Pericardium fibroblast (primary cell): ENCODE data around the gene AMFR. TPM values are rescaled to one million over a fixed set of nuclear protein-coding genes. Genes with fewer than 3 reads are reported as not detected.

Experiments used
- total RNA-seq: library from RNA; depleted of rRNA; stranded (reverse); fragments of >200 nt; gene quantifications from 2 replicates; pipeline ENCODE4 v1.2.3, GENCODE V29; 2015

The AMFR gene
- total RNA-seq: 110 and 122 TPM in 2 replicates

GRCh38 chr16:56425439-56425832 lies at the start of gene AMFR:
Gene AMFR, minus strand, starts transcription at chr16:56425545. Its CDS starts 218 bp downstream, at chr16:56425327.

DNA sequence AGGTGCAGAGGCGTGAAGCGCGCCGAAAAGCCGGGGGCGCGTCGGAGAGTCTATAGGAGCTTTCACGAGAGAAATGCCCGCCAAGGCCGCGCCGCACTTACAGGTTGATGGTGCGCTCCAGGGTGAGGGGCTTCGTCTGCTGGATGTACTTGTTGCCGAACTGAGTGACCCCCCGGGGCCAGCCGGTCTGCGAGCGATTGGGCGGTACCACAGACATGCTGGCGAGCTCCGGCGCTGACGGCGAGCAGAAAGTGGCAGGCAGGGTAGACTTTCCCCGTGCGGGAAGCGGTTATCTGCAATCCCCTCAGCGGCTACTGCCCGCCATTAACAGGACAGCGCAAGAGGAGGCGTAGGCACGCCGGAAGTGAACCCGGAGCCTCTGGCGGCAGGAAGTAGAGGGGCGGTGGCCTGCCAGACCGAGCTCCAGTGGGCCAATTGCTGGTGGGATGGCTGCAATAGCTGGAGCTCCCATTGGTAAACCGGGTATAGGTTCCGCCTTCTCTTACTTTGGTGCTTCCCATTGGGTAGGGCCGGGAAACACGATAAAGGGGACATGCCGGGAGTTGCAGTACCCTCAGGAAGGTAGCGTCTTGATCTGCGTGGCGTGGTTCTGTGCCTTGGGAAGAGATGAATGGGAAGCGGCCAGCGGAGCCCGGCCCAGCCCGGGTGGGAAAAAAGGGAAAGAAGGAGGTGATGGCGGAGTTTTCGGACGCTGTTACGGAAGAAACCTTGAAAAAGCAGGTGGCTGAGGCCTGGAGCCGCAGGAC lies 25.8 kb upstream of the AMFR start, which contains the start of the genes NUDT21 and OGFOD1:
Gene NUDT21, minus strand, starts transcription at position 347 of the 767 bp plus-strand sequence. Its CDS starts 130 bp downstream, at position 217.
Gene OGFOD1, plus strand, starts transcription at position 569 of the 767 bp plus-strand sequence. Its CDS starts 59 bp downstream, at position 628.

Other genes with a start within 250 kb of the AMFR start
- gene GNAO1, start 234.1 kb downstream of the AMFR start, total RNA-seq: under 0.01 and 0.34 TPM in 2 replicates
- 26.3 and 56.8 TPM in 2 replicates for gene NUDT21, start 25.8 kb upstream of the AMFR start, total RNA-seq
- gene OGFOD1, start 26.0 kb upstream of the AMFR start, total RNA-seq: 19.8 and 38.9 TPM in 2 replicates
- 32.9 and 64.7 TPM in 2 replicates for gene BBS2, start 94.5 kb upstream of the AMFR start, total RNA-seq
- not detected in 2 replicates for gene MT4, start 139.5 kb upstream of the AMFR start, total RNA-seq
- not detected in 2 replicates for gene MT3, start 164.0 kb upstream of the AMFR start, total RNA-seq
- 54.8 and 134 TPM in 2 replicates for gene MT2A, start 183.0 kb upstream of the AMFR start, total RNA-seq
- 113 and 154 TPM in 2 replicates for gene MT1E, start 200.2 kb upstream of the AMFR start, total RNA-seq
- 0.82 TPM in 1 of 2 replicates, not detected in the other for gene MT1M, start 207.1 kb upstream of the AMFR start, total RNA-seq
- 7.5 TPM in 1 of 2 replicates, not detected in the other for gene MT1A, start 213.1 kb upstream of the AMFR start, total RNA-seq
- not detected in 2 replicates for gene MT1B, start 226.3 kb upstream of the AMFR start, total RNA-seq
- 2.0 TPM in 1 of 2 replicates, not detected in the other for gene MT1F, start 232.4 kb upstream of the AMFR start, total RNA-seq
- gene MT1G, start 242.5 kb upstream of the AMFR start, total RNA-seq: 0.70 and 7.8 TPM in 2 replicates
- not detected in 2 replicates for gene MT1H, start 244.3 kb upstream of the AMFR start, total RNA-seq